HL-60 (cell line): ENCODE results near the gene TRIO.

Experiments used
- DNase-seq, 2 experiments: peaks; one replicate each; pipeline ENCODE4 v3.0.0-alpha.2; 2010 to 2020; ENCODE audit warnings: low read depth in 1 of 2, low spot score in 1 of 2
- H3K27ac ChIP-seq: fragments of 250-450 bp; sonication (Bioruptor Pico); replicated peaks from 2 replicates; pipeline ENCODE4 v1.5.1; 2020; ENCODE audit warnings: mild to moderate bottlenecking, moderate library complexity
- H3K27me3 ChIP-seq: fragments of 250-450 bp; sonication (Bioruptor Pico); 2 replicates; pipeline ENCODE4 v1.5.1; 2021; ENCODE audit warnings: mild to moderate bottlenecking, moderate library complexity; ENCODE audit not compliant: insufficient read depth, poor library complexity, severe bottlenecking
- H3K4me3 ChIP-seq: replicated peaks from 2 replicates; pipeline ENCODE4 v1.5.1; 2011; ENCODE audit warnings: mild to moderate bottlenecking, control low read depth, low read length; ENCODE audit not compliant: insufficient read depth
- CTCF ChIP-seq: IDR thresholded peaks from one replicate; pipeline ENCODE4 v1.5.1; 2011; ENCODE audit warnings: low read length, control low read depth, inconsistent platforms; ENCODE audit not compliant: insufficient read depth
- GABPA ChIP-seq: IDR thresholded peaks from 2 replicates; pipeline ENCODE4 v1.6.1; 2012; ENCODE audit warnings: low read depth
- POLR2AphosphoS5 ChIP-seq: IDR thresholded peaks from 2 replicates; pipeline ENCODE4 v1.6.1; 2012; ENCODE audit warnings: low read depth
- REST ChIP-seq: IDR thresholded peaks from 2 replicates; pipeline ENCODE4 v1.6.1; 2012; ENCODE audit warnings: low read depth; ENCODE audit not compliant: insufficient replicate concordance
- SPI1 ChIP-seq: IDR thresholded peaks from 2 replicates; pipeline ENCODE4 v1.6.1; 2012; ENCODE audit warnings: low read depth, mild to moderate bottlenecking, borderline replicate concordance

Gene TRIO

GRCh38 chr5:14402424-14402823 is 259.3 kb downstream of the TRIO start:
- no peak for DNase-seq
- Histone ChIP-seq H3K4me3 (no peak overlapping the region), H3K27ac (no peak overlapping the region), H3K27me3 (no peaks in the 10 kb centered on the region)
- no peak for TF ChIP-seq SPI1
- TF ChIP-seq CTCF: no peak
- TF ChIP-seq GABPA: no peak
- no peak for TF ChIP-seq REST
- no peak for TF ChIP-seq POLR2AphosphoS5

- no peaks in the 10 kb centered on the region for H3K27me3 ChIP-seq
- TF ChIP-seq CTCF (no peak), REST (no peak), POLR2AphosphoS5 (no peak), SPI1 (no peak), GABPA (no peak)
- no peak for DNase-seq
- no peak overlapping the region for H3K4me3 ChIP-seq
- no peak overlapping the region for H3K27ac ChIP-seq
Observed at GRCh38 chr5:14404780-14405179, 261.6 kb downstream of the TRIO start.

- TF ChIP-seq SPI1 (no peak), CTCF (no peak), REST (no peak), GABPA (no peak), POLR2AphosphoS5 (no peak)
- DNase-seq: no peak
- no peak overlapping the region for H3K27ac ChIP-seq
- no peak overlapping the region for H3K4me3 ChIP-seq
- H3K27me3 ChIP-seq: no peaks in the 10 kb centered on the region
Observed at GRCh38 chr5:14405267-14405666, 262.1 kb downstream of the TRIO start.
